Subcutaneous adipose tissue (tissue), 4 donors: ENCODE measurements around the gene PTGER4. TPM values are rescaled to one million over a fixed set of nuclear protein-coding genes. Genes with fewer than 3 reads are reported as not detected.

ENCODE experiments used
- total RNA-seq, 4 donors: library from RNA; depleted of rRNA; stranded (reverse); fragments of >200 nt; gene quantifications; one replicate each; pipeline ENCODE4 v1.1.0, GENCODE V29; 2016
- TF ChIP-seq, protein P1 (sequence below): fragments of 450-650 bp; IDR thresholded peaks from one replicate; pipeline ENCODE4 v1.5.1; 2016; ENCODE audit warnings: low read depth, mild to moderate bottlenecking, control low read depth, antibody characterized with exemption, moderate library complexity

PTGER4 gene
- total RNA-seq, 4 donors from 2014 or later, result 14.0 to 32.6 (median 20.5) TPM

DNA sequence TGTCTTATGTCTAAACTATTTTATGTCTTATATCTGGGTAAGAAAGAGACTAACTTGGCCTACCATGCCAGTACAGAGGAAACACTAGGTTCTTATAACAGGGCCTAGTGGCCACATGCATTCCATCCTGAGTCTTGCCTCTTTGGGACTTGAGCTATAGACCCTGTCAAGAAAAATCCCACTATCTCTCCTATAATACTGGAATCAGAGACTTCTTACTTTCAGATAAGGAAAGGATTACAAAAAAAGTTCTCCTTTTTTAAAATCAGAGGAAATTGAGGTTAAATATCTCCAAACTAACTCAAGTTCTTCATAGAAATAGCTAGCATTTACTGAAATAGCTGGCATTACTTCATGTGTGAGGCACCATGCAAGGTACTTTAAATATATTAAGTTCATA lies 34.3 kb downstream of the PTGER4 start:
- TF ChIP-seq, protein P1, sequence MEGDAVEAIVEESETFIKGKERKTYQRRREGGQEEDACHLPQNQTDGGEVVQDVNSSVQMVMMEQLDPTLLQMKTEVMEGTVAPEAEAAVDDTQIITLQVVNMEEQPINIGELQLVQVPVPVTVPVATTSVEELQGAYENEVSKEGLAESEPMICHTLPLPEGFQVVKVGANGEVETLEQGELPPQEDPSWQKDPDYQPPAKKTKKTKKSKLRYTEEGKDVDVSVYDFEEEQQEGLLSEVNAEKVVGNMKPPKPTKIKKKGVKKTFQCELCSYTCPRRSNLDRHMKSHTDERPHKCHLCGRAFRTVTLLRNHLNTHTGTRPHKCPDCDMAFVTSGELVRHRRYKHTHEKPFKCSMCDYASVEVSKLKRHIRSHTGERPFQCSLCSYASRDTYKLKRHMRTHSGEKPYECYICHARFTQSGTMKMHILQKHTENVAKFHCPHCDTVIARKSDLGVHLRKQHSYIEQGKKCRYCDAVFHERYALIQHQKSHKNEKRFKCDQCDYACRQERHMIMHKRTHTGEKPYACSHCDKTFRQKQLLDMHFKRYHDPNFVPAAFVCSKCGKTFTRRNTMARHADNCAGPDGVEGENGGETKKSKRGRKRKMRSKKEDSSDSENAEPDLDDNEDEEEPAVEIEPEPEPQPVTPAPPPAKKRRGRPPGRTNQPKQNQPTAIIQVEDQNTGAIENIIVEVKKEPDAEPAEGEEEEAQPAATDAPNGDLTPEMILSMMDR, result no peak

DNA sequence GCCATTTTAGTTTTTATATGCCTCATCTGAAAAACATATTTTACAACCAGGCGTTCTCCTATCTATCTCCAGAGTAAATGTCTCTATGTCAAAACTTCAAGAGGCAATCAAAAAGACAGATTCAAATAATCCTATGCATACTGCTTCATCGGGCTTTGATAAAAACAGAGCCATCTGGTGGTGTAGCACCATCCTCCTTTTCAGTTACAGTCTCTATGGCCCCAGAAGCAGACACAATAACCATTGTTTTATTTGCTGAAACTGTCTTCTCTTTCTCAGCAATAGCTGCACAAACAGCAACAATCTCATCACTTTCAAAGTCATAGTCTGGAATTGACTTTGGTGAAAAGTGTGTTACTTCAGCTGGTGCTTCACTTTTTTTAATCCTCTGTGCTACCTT lies 36.3 kb downstream of the PTGER4 start:
- TF ChIP-seq, protein P1, result no peak

GRCh38 chr5:40716590-40716989 lies 36.9 kb downstream of the PTGER4 start:
- TF ChIP-seq, protein P1, result no peak

GRCh38 chr5:40717281-40717680 lies 37.6 kb downstream of the PTGER4 start:
- TF ChIP-seq, protein P1, result no peak

DNA sequence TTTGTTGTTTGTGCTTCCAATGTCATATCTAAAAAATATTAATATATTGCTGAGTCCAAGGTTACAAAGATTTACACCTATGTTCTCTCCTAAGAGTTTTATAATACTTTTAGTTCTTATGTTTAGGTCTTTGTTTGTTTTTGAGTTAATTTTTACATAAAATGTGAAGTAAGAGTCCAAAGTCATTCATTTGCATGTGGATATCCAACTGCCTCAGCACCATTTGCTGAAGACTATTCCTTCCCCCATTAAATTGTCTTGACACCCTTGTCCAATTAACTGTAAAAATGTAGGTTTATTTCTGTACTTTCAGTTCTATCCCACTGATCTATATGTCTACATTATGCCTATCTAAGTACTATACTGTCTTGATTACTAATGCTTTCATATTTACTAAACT lies 40.4 kb downstream of the PTGER4 start:
- TF ChIP-seq, protein P1, result no peak

- TF ChIP-seq, protein P1, result no peak
Observed at GRCh38 chr5:40733434-40733833, 53.7 kb downstream of the PTGER4 start.

- TF ChIP-seq, protein P1, result no peak
Observed at GRCh38 chr5:40733879-40734563, 54.3 kb downstream of the PTGER4 start.
